SK-N-SH treated with all-trans-retinoic acid at 6 μM for 48 hours (cell line): ENCODE results near the gene ABT1.

Experiments
- ARNTL ChIP-seq: fragments of 450-650 bp; formaldehyde crosslinking; IDR thresholded peaks from 2 replicates; pipeline ENCODE4 v1.5.0; 2020; ENCODE audit warnings: low read depth, mild to moderate bottlenecking, moderate library complexity, borderline replicate concordance
- OSR1 ChIP-seq: fragments of 250-450 bp; sonication (Bioruptor Pico); IDR thresholded peaks from 2 replicates; pipeline ENCODE4 v1.8.0; 2022; ENCODE audit warnings: moderate library complexity, mild to moderate bottlenecking, inconsistent platforms
- PPARA ChIP-seq: fragments of 250-450 bp; sonication (Bioruptor Pico); IDR thresholded peaks from 2 replicates; pipeline ENCODE4 v1.5.0; 2020; ENCODE audit warnings: mild to moderate bottlenecking, borderline replicate concordance
- TCF4 ChIP-seq: fragments of 250-450 bp; sonication (Bioruptor Pico); IDR thresholded peaks from 2 replicates; pipeline ENCODE4 v1.8.0; 2021; ENCODE audit warnings: mild to moderate bottlenecking, moderate library complexity, borderline replicate concordance
- TOX ChIP-seq: fragments of 250-450 bp; sonication (Bioruptor Pico); IDR thresholded peaks from 2 replicates; pipeline ENCODE4 v1.8.0; 2021; ENCODE audit warnings: mild to moderate bottlenecking, moderate library complexity, borderline replicate concordance
- ZFP30 ChIP-seq: fragments of 450-650 bp; formaldehyde crosslinking; IDR thresholded peaks from 2 replicates; pipeline ENCODE4 v1.5.0; 2022; ENCODE audit warnings: mild to moderate bottlenecking, moderate library complexity
- ZNF70 ChIP-seq: fragments of 450-650 bp; formaldehyde crosslinking; IDR thresholded peaks from 2 replicates; pipeline ENCODE4 v1.5.0; 2020; ENCODE audit warnings: mild to moderate bottlenecking, moderate library complexity
- TF ChIP-seq, protein P1 (sequence below): fragments of 250-450 bp; sonication (Bioruptor Pico); IDR thresholded peaks from 2 replicates; pipeline ENCODE4 v1.8.0; 2020; ENCODE audit warnings: mild to moderate bottlenecking, moderate library complexity, borderline replicate concordance
- TF ChIP-seq, protein P2 (sequence below): fragments of 250-450 bp; sonication (Bioruptor Pico); IDR thresholded peaks from 2 replicates; pipeline ENCODE4 v1.5.1; 2020; ENCODE audit warnings: low read depth, mild to moderate bottlenecking, moderate library complexity

DNA sequence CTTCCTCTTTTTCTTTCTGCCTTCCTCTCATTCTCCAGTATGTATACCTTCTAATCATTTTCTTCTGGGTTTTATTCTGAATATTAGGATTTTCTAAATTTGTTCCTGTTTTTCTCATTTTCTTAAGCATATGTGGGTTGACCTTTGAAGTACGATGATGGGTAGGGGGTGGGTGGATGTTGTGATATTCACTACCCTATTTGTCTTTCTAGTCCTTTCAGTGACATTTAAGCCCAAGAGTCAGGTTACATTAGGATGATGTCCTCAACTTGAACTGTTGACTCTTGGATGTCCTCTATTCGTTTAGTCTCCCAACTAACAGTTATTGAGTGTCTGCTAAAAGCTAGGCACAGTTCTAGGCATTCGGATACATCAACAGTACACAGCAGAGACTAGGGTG is 7.3 kb downstream of the ABT1 start:
- TF ChIP-seq, protein P1, sequence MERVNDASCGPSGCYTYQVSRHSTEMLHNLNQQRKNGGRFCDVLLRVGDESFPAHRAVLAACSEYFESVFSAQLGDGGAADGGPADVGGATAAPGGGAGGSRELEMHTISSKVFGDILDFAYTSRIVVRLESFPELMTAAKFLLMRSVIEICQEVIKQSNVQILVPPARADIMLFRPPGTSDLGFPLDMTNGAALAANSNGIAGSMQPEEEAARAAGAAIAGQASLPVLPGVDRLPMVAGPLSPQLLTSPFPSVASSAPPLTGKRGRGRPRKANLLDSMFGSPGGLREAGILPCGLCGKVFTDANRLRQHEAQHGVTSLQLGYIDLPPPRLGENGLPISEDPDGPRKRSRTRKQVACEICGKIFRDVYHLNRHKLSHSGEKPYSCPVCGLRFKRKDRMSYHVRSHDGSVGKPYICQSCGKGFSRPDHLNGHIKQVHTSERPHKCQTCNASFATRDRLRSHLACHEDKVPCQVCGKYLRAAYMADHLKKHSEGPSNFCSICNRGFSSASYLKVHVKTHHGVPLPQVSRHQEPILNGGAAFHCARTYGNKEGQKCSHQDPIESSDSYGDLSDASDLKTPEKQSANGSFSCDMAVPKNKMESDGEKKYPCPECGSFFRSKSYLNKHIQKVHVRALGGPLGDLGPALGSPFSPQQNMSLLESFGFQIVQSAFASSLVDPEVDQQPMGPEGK: no peak
- TF ChIP-seq PPARA: no peak
- TF ChIP-seq, protein P2, sequence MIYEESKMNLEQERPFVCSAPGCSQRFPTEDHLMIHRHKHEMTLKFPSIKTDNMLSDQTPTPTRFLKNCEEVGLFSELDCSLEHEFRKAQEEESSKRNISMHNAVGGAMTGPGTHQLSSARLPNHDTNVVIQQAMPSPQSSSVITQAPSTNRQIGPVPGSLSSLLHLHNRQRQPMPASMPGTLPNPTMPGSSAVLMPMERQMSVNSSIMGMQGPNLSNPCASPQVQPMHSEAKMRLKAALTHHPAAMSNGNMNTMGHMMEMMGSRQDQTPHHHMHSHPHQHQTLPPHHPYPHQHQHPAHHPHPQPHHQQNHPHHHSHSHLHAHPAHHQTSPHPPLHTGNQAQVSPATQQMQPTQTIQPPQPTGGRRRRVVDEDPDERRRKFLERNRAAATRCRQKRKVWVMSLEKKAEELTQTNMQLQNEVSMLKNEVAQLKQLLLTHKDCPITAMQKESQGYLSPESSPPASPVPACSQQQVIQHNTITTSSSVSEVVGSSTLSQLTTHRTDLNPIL: no peak
- TF ChIP-seq OSR1 (CRISPR knock-in tag): no peak
- TF ChIP-seq TCF4: no peak
- TF ChIP-seq ARNTL (CRISPR knock-in tag): no peak
- no peak for TF ChIP-seq ZNF70
- TF ChIP-seq ZFP30 (CRISPR knock-in tag): no peak
- TF ChIP-seq TOX: no peak
